NCI-H2227 (cell line): ENCODE data around the gene WDR5.

Experiments used
- DNase-seq: peaks from one replicate; lab custom pipeline; 2025; ENCODE audit not compliant: unreplicated experiment; lab: John Stamatoyannopoulos, UW

WDR5 gene

GRCh38 chr9:134131471-134132207, 4.2 kb upstream of the WDR5 start:
- no peak for DNase-seq

- DNase-seq: no peak
These were observed 3.5 kb upstream of the WDR5 start for GRCh38 chr9:134132208-134132870.

- DNase-seq: no peak
These were observed 936 bp upstream of the WDR5 start for GRCh38 chr9:134134949-134135342.

DNA sequence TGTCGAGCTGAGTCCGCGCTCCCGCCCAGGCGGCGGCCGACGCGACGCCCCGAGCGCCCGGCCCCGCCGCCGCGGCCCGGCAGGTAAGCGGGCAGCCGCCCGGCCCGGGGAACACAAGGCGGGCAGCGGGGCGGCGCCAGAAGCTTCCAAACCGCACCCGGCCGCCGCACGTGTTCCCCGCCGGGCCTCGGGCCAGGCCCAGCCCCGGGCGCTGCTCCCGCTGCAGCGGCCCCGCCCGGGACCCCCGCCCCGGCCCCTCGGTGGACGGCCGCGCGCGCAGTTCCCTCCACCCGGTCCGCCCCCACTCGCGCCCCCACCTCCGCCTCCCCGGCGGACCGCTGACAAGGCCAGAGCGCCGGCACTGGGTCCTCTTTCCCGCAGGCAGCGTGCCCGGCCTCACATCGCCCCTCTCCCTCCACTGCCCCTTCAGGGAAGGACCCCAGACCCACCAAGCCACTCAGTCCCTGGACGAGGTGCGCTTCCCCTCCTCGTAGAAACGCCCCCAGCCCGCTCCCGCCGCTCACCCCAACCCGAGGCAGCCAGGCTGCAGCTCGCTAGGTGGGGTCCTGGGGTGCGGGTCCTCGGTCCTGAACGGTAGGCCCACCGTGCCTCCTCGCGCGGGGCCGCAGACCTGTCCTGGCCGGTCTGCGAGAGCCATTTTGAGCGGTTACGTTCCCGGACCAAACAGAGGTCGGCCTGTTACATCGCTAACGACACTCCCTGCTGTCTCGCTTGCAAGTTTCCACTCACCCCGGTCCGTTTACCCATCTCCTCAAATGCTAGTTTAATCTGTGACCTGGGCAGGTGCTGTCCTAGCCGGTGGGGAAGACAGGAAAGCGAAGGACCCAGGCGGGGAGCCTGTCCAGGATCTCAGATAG, 475 bp downstream of the WDR5 start:
- peak; percentile 28 for DNase-seq

DNA sequence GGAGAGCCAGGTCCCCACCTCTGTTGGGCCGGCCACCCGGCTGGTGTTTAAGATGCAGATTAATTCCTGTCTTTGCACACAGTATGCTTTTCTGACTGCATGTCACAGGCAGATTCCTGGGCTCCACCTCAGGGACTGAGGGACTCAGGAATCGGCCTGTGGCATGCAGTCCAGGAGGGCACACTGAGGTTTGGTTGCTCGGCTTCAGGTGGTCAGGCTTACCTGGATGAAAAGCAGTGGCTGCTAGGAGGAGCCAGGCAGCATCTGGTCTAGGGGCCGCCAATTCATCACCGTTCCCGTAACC, 1.1 kb downstream of the WDR5 start:
- no peak for DNase-seq

DNA sequence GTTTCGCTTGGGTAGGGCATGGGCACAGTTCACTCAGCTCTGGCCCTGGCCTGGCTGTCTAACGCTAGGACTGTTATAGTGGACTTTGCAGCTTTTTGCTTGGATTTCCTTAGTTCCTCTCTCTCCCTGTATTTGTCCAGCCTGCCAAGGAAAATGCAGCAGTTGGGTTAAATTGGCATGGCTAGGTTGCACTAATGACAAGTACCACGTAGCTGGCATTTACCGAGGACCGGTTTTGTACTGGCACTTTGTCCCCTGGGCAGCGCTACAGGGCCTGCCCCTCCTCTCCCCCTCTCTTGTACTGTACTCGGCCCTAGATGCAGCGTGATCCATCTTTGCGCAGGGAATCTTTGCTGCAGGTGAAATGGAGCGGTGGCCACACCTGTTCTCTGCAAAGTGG, 2.4 kb downstream of the WDR5 start:
- no peak for DNase-seq

DNA sequence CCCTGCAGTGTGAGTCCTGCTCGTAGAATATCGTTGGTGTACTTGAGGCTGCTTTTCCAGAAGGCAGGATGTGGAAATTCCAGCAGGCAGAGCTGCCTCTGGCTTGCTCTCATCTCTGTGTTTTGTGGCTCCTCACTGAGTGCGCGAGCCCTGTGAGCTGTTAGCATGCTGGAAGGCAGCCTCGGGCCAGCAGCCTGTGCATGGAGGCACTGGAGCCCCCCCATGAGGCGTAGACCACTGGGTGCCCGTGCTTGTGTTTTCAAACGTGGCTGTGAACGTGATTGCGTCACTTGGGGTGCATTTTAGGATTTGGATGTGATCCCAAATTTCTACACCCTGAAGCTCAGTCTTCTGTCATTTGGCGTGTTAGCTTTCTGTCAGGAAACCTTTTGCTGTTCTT, 3.2 kb downstream of the WDR5 start:
- no peak for DNase-seq

DNA sequence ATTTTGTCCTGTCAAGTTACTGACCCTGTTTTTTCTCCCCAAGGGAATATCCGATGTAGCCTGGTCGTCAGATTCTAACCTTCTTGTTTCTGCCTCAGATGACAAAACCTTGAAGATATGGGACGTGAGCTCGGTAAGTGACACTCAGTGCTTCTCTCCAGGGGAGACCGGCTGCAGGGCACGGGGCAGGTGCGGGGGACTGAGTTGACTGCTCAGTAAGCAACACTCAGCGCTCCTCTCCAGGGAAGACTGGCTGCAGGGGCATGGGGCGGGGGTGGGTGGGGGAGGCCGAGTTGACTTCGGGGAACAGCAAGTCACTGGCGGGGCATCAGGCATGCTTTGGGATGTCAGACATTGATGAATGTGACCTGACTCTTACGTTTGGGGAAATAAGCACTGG, 6.0 kb downstream of the WDR5 start:
- no peak for DNase-seq

- DNase-seq: no peak
These were observed 8.9 kb downstream of the WDR5 start for GRCh38 chr9:134144801-134145200.

GRCh38 chr9:134145262-134145661, 9.4 kb downstream of the WDR5 start:
- no peak for DNase-seq

DNA sequence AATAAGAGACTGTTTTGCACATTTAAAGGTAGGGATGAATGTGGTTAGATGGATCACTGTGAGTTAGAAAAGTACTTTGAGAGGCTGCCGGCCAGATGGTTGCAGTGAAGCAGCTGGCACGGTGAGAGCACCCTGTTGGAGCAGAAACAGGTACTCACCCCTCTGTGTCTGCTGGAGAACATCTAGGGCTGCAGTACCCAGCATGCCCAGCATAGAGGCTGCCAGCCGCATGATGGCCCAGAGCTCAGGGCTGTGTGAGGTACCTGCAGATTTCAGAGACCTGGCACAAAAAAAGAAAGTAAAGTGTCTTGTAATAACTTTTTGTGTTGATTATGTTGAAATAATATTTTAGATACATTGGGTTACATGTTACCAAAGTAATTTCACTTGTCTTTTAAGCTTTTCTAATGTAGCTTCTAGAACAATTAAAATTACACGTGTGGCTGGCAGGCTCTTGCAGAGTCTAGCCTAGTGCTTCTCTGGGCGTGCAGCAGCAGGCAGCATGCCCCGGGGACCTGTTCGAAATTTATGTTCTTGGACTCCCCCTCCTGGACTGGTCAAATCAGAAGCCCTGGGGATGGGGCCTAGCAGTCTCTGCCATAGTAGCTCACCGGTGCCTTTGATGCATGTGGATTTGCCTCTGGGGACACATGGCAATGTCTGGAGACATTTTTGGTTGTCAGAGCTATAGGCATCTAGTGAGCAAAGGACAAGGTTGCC, 11.1 kb downstream of the WDR5 start:
- no peak for DNase-seq

DNA sequence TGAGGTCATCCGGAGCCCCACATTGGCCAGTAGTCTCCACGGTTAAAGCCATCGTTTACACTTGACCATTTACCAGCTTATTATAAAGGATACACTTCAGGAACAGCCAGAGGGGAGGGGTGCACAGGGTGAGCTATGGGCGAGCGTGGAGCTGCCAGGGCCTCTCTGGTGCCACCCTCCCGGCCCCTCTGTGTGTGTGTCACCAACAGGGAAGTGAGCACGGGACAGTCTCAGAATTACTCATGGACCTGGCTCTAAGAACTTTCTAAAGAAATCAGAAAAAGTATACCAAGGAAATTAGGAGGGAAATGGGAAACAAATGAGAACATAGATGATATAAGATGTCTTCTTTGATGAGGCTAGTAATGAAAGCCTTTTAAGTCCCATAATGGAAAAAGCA, 13.5 kb downstream of the WDR5 start:
- no peak for DNase-seq

DNA sequence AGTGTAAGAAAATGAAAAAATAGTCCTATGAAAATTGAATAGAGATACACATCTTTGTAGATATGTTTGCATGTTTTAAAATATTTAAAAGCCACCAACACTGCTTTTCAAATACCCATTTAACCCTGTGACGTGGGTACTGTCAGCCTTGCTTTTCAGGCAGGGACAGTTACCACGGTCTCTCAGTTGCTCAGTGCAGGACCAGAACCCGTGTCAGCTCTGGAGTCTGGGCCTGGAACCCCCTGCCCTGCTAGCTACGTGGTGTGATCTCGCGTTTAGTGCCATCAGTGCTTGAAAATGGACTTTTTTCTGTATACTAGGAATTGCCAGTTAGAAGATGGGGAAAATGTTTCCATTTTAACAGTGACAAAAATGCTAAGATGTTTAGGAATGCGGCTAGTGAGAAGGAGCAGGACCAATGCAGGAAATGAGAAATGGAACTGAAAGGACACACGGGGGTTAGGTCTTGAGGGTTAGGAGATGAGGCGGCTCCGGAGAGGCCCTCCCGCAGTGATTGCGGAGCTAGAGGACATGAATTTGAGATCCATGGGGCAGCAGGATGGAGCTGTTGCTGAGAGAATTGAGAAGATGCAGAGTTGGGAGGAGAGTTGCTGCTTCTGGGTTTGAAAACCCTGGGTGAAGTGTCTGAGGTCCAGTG, 14.8 kb downstream of the WDR5 start:
- no peak for DNase-seq

DNA sequence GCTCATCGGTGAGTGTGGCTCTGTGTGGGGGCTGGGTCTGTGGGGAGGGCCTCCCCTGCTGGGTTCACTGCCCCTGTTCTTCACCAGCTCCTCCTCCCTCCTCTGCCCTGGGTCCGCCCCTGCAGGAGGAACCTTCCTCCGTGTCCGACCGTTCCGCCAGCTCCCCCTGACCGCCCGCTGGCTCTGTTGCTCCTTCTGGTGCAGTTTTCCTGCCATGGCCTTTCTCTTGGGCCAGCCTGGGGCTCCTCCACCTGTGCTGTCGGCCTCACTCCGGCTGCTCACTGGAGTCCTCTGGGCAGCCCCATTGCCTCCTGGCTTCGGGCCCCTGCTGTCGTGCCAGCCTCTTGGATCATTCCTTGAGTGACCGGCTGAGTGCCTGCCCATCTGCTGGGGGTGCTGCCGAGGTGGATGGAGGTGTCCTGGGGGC, 16.2 kb downstream of the WDR5 start:
- no peak for DNase-seq

DNA sequence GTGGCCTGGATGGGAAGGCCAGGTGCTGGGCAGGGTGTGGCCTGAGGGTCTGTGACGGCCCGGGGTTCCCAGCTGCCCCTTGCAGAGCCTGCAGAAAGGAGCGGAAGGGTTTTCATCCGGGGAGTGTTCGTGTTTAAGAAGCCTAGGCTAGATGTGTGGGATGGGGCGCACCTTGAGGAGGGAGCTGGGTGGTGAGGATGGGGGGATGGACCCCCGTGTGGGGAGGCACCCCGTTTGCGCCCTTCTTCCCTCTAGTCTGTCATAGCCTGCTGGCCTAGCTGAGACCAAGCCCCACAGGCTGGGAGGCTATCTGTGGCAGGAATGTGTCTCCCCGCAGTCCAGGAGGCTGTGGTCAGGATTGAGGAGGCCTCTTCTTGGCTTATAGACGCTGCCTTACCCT, 16.6 kb downstream of the WDR5 start:
- DNase-seq: no peak

DNA sequence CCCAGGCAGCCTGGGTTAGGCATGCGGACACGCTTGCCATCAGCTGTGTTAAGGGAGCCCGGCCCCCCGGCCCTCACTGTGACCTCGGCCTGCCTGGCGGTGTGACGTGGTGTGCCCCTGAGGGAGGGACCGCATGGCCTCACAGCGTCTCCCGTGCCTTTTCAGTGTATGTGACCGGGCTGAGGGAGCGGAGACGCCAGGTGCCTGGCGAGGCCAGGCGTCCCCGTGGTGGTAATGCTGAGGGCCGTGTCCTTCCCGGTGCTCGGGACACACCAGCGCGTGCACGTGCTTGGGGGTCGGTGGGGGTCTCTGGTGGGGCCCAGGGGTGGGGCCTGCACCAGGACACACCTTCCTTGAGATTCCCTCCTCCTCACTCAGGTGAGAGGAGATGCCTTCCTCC, 17.6 kb downstream of the WDR5 start:
- no peak for DNase-seq

- DNase-seq: no peak
These were observed 18.4 kb downstream of the WDR5 start for GRCh38 chr9:134154262-134154701.

DNA sequence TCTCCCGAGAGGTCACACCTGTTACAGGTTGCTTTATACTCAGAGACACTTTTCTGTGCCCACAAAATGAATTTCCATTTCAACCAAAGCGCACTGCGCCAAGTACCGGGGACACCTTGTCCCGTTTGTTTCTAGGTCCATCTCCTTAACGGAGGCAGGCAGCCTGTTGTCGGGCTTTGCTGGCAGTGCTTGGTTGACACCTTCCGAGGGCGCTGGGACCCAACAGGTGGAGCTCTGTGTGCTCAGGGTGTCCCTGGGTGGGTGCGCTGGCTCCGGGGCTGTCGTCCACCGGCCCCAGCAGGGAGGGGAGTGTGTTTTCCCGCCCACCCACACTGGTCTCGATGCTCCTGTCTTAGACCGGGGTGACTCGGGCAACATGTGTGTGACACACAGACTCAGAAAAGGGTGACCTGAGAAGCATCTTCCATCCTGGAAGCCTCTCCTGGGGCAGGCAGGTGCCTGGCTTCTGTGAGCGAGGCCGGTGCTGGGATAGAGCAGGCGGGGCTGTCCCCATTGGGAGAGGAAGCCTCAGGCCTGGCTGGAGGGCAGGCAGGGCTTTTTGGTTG, 20.0 kb downstream of the WDR5 start:
- no peak for DNase-seq

GRCh38 chr9:134156564-134157377, 20.9 kb downstream of the WDR5 start:
- DNase-seq: no peak
